BJ (cell line): ENCODE results near the gene SEMA4C. TPM values are rescaled to one million over a fixed set of nuclear protein-coding genes. Genes with fewer than 3 reads are reported as not detected.

Experiments
- CTCF ChIA-PET: fragments of 350-600 bp; formaldehyde crosslinking; extraction: SDS; loops from one replicate; lab custom pipeline; 2021; ENCODE audit warnings: antibody characterized with exemption, inconsistent platforms; lab: Yijun Ruan, JAX
- POLR2A ChIA-PET: fragments of 300-600 bp; sonication (Branson Sonifier 250); formaldehyde crosslinking; extraction: SDS; loops from one replicate; lab custom pipeline; 2021; ENCODE audit warnings: antibody characterized with exemption; lab: Charles Lee
- DNase-seq: peaks from one replicate; pipeline ENCODE4 v3.0.0-alpha.2; 2011; ENCODE audit warnings: low read depth
- H3K27me3 ChIP-seq: 2 replicates; pipeline ENCODE4 v1.6.0; 2011; ENCODE audit warnings: low read length; ENCODE audit not compliant: control insufficient read depth, insufficient read depth
- H3K36me3 ChIP-seq: 2 replicates; pipeline ENCODE4 v1.5.1; 2011; ENCODE audit warnings: low read length; ENCODE audit not compliant: control insufficient read depth, insufficient read depth
- H3K4me3 ChIP-seq: 2 replicates; pipeline ENCODE4 v1.5.1; 2011; ENCODE audit warnings: low read depth, mild to moderate bottlenecking, control low read depth, low read length
- CTCF ChIP-seq: IDR thresholded peaks from 2 replicates; pipeline ENCODE4 v1.5.1; 2011; ENCODE audit warnings: low read depth, mild to moderate bottlenecking, control low read depth, inconsistent platforms, low read length, moderate library complexity; ENCODE audit not compliant: insufficient read depth
- polyA plus RNA-seq: library from polyadenylated mRNA; depleted of rRNA; stranded (reverse); fragments of >200 nt; gene quantifications from 2 replicates; pipeline ENCODE4 v1.2.3, GENCODE V29; 2011

SEMA4C gene
- polyA plus RNA-seq, 1 experiment = 29.7 TPM

GRCh38 chr2:96859681-96860064 lies 10.2 kb downstream of the SEMA4C start:
- H3K27me3 ChIP-seq = no peaks in the 10 kb centered on the region
- H3K36me3 ChIP-seq = peaks cover 36% of the 10 kb centered on the region
- no peak for TF ChIP-seq CTCF
- no peak overlapping the region for H3K4me3 ChIP-seq
- ChIA-PET POLR2A (no interaction called here), CTCF (interaction anchor here (1.2 to 2.4 kb wide), 2 partner anchors 87 to 253 kb away, joined by 4 to 13 read pairs; partner anchors contain the start of gene ANKRD36)
- no peak for DNase-seq

GRCh38 chr2:96859099-96859649 lies 10.7 kb downstream of the SEMA4C start:
- no peak for TF ChIP-seq CTCF
- Histone ChIP-seq H3K4me3 (no peak overlapping the region), H3K27me3 (no peaks in the 10 kb centered on the region), H3K36me3 (peaks cover 31% of the 10 kb centered on the region)
- POLR2A ChIA-PET = no interaction called here
- DNase-seq = no peak
- CTCF ChIA-PET = interaction anchor here (0.8 to 4.2 kb wide), 11 partner anchors 9 to 253 kb away, joined by 4 to 94 read pairs (median 8); partner anchors contain the start of genes ANKRD36 and SEMA4C

GRCh38 chr2:96857667-96858372 lies 12.1 kb downstream of the SEMA4C start, which contains the start of gene ANKRD39:
Gene ANKRD39, minus strand, starts transcription at chr2:96858016. Its CDS starts 29 bp downstream, at chr2:96857987.
- peak; percentile 58 for TF ChIP-seq CTCF
- H3K4me3 ChIP-seq = peak within 1 kb of the TSS; percentile 81
- ChIA-PET CTCF (interaction anchor here (0.7 to 4.2 kb wide), 55 partner anchors 9 to 865 kb away, joined by 3 to 94 read pairs (median 5); partner anchors contain the start of genes ANKRD36, CNNM3 and SEMA4C), POLR2A (interaction anchor here (0.6 kb wide), 2 partner anchors 10 to 11 kb away, joined by 3 to 5 read pairs; no protein-coding TSS in a partner anchor)
- H3K27me3 ChIP-seq = no peaks in the 10 kb centered on the region
- H3K36me3 ChIP-seq = peaks cover 22% of the 10 kb centered on the region
- peak; percentile 84 for DNase-seq

- H3K4me3 ChIP-seq = peak overlapping the region; percentile 81
- CTCF ChIA-PET = interaction anchor here (0.7 to 4.2 kb wide), 50 partner anchors 8 to 303 kb away, joined by 3 to 94 read pairs (median 5); partner anchors contain the start of genes ANKRD36, CNNM3 and SEMA4C
- DNase-seq = no peak
- POLR2A ChIA-PET = interaction anchor here (0.6 kb wide), 1 partner anchor 10 kb away, joined by 3 read pairs; no protein-coding TSS in a partner anchor
- TF ChIP-seq CTCF = no peak
- no peaks in the 10 kb centered on the region for H3K27me3 ChIP-seq
- peaks cover 22% of the 10 kb centered on the region for H3K36me3 ChIP-seq
Observed at GRCh38 chr2:96856776-96857666, 12.9 kb downstream of the SEMA4C start.
